ENCODE data around the gene KCNA5. TPM values are rescaled to one million over a fixed set of nuclear protein-coding genes. Genes with fewer than 3 reads are reported as not detected.
A peak's percentile ranks its signal among the peaks of the same experiment; 100 is the strongest.

Gene KCNA5
- polyA plus RNA-seq, 1 donor (not counting 4 experiments of a cell fraction or from before 2014, with no cell fraction given) = not detected

DNA sequence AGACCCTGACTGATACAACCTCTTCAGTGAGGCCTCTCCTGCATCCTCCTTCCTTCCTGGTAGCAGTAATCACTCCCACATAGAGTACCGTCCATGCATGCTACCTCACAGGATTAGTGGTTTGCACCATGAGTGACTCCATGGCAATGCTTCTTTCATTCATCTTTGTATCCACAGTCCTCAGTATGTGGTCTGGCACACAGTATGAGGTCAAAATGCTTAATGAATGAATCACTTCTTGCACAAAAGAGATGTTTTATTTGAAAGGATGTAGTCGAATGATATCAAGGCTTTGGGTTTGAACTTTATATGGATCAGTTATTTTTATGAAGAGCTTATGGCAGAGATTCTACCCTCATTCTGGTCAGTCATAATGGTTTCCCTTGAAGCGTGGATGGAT lies 42.2 kb downstream of the KCNA5 start:
- H3K9me1 ChIP-seq (ENCODE audit: control insufficient read depth, extremely low read depth, insufficient read depth, low read length) = no peaks in the 10 kb centered on the region
- FAIRE-seq = no peak
- no peaks in the 10 kb centered on the region for H3K9me3 ChIP-seq (ENCODE audit: control insufficient read depth, low read depth, low read length)
- no peaks in the 10 kb centered on the region for H3K36me3 ChIP-seq (ENCODE audit: control insufficient read depth in 2 of 2, extremely low read depth in 1 of 2, insufficient read depth in 2 of 2, low read length in 2 of 2)
- H3K4me2 ChIP-seq (ENCODE audit: control insufficient read depth, extremely low read depth, insufficient read depth, low read depth, low read length) = no peak overlapping the region
- H3K4me1 ChIP-seq (ENCODE audit: control insufficient read depth, extremely low read depth, insufficient read depth, low read length) = no peaks in the 10 kb centered on the region
- H4K20me1 ChIP-seq (ENCODE audit: control insufficient read depth, extremely low read depth, insufficient read depth, low read length) = no peaks in the 10 kb centered on the region
- TF ChIP-seq CTCF (optimal IDR thresholded peaks at IDR 0.05 in 1 of 3, IDR thresholded peaks at IDR 0.05 in 1 of 3, conservative IDR thresholded peaks at IDR 0.05 in 1 of 3; ENCODE audit: extremely low read depth in 1 of 3, insufficient read depth in 2 of 3, low read length in 3 of 3) (no peak), EZH2 (IDR thresholded peaks at IDR 0.05; ENCODE audit: low read length) (no peak)
- H2AFZ ChIP-seq (ENCODE audit: control insufficient read depth, low read length) = no peak overlapping the region
- H3K27me3 ChIP-seq (ENCODE audit: control insufficient read depth, extremely low read depth, insufficient read depth, low read length) = peaks cover 11% of the 10 kb centered on the region
- H3K27ac ChIP-seq (ENCODE audit: control insufficient read depth, insufficient read depth, low read length) = no peak overlapping the region
- DNase-seq (ENCODE audit: low read depth, low spot score) = peak; percentile 15
- no peaks in the 10 kb centered on the region for H3K79me2 ChIP-seq (ENCODE audit: control insufficient read depth, insufficient read depth, low read length)
- no peak overlapping the region for H3K9ac ChIP-seq (ENCODE audit: control insufficient read depth, extremely low read depth, insufficient read depth, low read length)
- dilution Hi-C loops (cut with MboI; ENCODE audit: extremely low pct_ligation_motif_present, low sequenced_read_pairs) = no loop called here
- no peak overlapping the region for H3K4me3 ChIP-seq (ENCODE audit: control insufficient read depth in 2 of 3, extremely low read depth in 1 of 3, insufficient read depth in 2 of 3, low read depth in 1 of 3, low read length in 3 of 3)

GRCh38 chr12:5087831-5088554 lies 44.3 kb downstream of the KCNA5 start:
- dilution Hi-C loops (cut with MboI; ENCODE audit: extremely low pct_ligation_motif_present, low sequenced_read_pairs) = no loop called here

More at GRCh38 chr12:5087831-5088554, 44.3 kb downstream of the KCNA5 start:
- H3K27ac ChIP-seq (ENCODE audit: control insufficient read depth, insufficient read depth, low read length) = no peak overlapping the region
- H3K9me1 ChIP-seq (ENCODE audit: control insufficient read depth, extremely low read depth, insufficient read depth, low read length) = no peaks in the 10 kb centered on the region
- no peaks in the 10 kb centered on the region for H3K79me2 ChIP-seq (ENCODE audit: control insufficient read depth, insufficient read depth, low read length)
- no peak overlapping the region for H3K9ac ChIP-seq (ENCODE audit: control insufficient read depth, extremely low read depth, insufficient read depth, low read length)
- no peak overlapping the region for H3K4me3 ChIP-seq (ENCODE audit: control insufficient read depth in 2 of 3, extremely low read depth in 1 of 3, insufficient read depth in 2 of 3, low read depth in 1 of 3, low read length in 3 of 3)
- no peaks in the 10 kb centered on the region for H3K9me3 ChIP-seq (ENCODE audit: control insufficient read depth, low read depth, low read length)
- no peak overlapping the region for H2AFZ ChIP-seq (ENCODE audit: control insufficient read depth, low read length)
- no peak overlapping the region for H3K4me2 ChIP-seq (ENCODE audit: control insufficient read depth, extremely low read depth, insufficient read depth, low read depth, low read length)
- FAIRE-seq = no peak
- H3K4me1 ChIP-seq (ENCODE audit: control insufficient read depth, extremely low read depth, insufficient read depth, low read length) = no peaks in the 10 kb centered on the region
- H4K20me1 ChIP-seq (ENCODE audit: control insufficient read depth, extremely low read depth, insufficient read depth, low read length) = no peaks in the 10 kb centered on the region
- TF ChIP-seq EZH2 (IDR thresholded peaks at IDR 0.05; ENCODE audit: low read length) = no peak
- TF ChIP-seq CTCF (optimal IDR thresholded peaks at IDR 0.05 in 1 of 3, IDR thresholded peaks at IDR 0.05 in 1 of 3, conservative IDR thresholded peaks at IDR 0.05 in 1 of 3; ENCODE audit: extremely low read depth in 1 of 3, insufficient read depth in 2 of 3, low read length in 3 of 3) = no peak
- H3K27me3 ChIP-seq (ENCODE audit: control insufficient read depth, extremely low read depth, insufficient read depth, low read length) = peaks cover 8% of the 10 kb centered on the region
- DNase-seq (ENCODE audit: low read depth, low spot score) = no peak
- H3K36me3 ChIP-seq (ENCODE audit: control insufficient read depth in 2 of 2, extremely low read depth in 1 of 2, insufficient read depth in 2 of 2, low read length in 2 of 2) = no peaks in the 10 kb centered on the region

Data from keratinocyte (primary cell).